GM12878 (cell line): ENCODE data around the gene MCRIP2. TPM values are rescaled to one million over a fixed set of nuclear protein-coding genes. Genes with fewer than 3 reads are reported as not detected.

Experiments
- ASH2L ChIP-seq: fragments of 300-600, 200-600 bp; sonication (generic); IDR thresholded peaks from 2 replicates; pipeline ENCODE4 v1.6.1; 2017; ENCODE audit warnings: low read depth, mild to moderate bottlenecking, borderline replicate concordance
- BACH1 ChIP-seq: fragments of 450-650 bp; IDR thresholded peaks from 2 replicates; pipeline ENCODE4 v1.6.1; 2017; ENCODE audit warnings: mild to moderate bottlenecking, borderline replicate concordance
- MTA3 ChIP-seq: IDR thresholded peaks from 2 replicates; pipeline ENCODE4 v1.6.1; 2012; ENCODE audit warnings: low read length, inconsistent platforms, borderline replicate concordance
- NFXL1 ChIP-seq: fragments of 450-650 bp; IDR thresholded peaks from 2 replicates; pipeline ENCODE4 v1.6.1; 2017; ENCODE audit warnings: antibody characterized with exemption, mild to moderate bottlenecking, borderline replicate concordance
- NRF1 ChIP-seq: conservative IDR thresholded peaks from 2 replicates; pipeline ENCODE4 v1.6.1; 2011; ENCODE audit warnings: mild to moderate bottlenecking, low read depth, low read length, improper control_type of control experiment
- PAX8 ChIP-seq: fragments of 450-650 bp; IDR thresholded peaks from 2 replicates; pipeline ENCODE4 v1.6.1; 2017; ENCODE audit warnings: mild to moderate bottlenecking, moderate library complexity
- SRF ChIP-seq, 2 experiments: IDR thresholded peaks; 2 replicates each; pipeline ENCODE4 v1.6.1; 2011; ENCODE audit warnings: low read depth in 2 of 2, low read length in 2 of 2, mild to moderate bottlenecking in 1 of 2, moderate library complexity in 1 of 2
- TAF1 ChIP-seq: IDR thresholded peaks from 2 replicates; pipeline ENCODE4 v1.6.1; 2011; ENCODE audit warnings: mild to moderate bottlenecking, low read depth, low read length, borderline replicate concordance
- TCF7 ChIP-seq: IDR thresholded peaks from 2 replicates; pipeline ENCODE4 v1.6.1; 2014; ENCODE audit warnings: antibody characterized with exemption, borderline replicate concordance
- ZNF207 ChIP-seq: fragments of 450-650 bp; IDR thresholded peaks from 2 replicates; pipeline ENCODE4 v1.6.1; 2014; ENCODE audit warnings: antibody characterized with exemption, mild to moderate bottlenecking, borderline replicate concordance
- polyA plus RNA-seq, 11 experiments: library from polyadenylated mRNA; depleted of rRNA in 4 of 11; unstranded in 6 of 11; stranded (reverse) in 5 of 11; fragments of >200 nt; fragmentation: Nextera tagmentation in 4 of 11; fragmentation: Illumina TruSeq in 1 of 11; extraction: Ambion mirVana in 4 of 11; extraction: Trizol in 1 of 11; gene quantifications; 1 replicate in 1 of 11; 2 replicates in 10 of 11; pipeline versions ENCODE4 v1.2.1 to v1.2.3, GENCODE V29; 2011 to 2016; ENCODE audit warnings: inconsistent platforms in 2 of 11, missing spikeins in 2 of 11, low read depth in 1 of 11
- total RNA-seq, 4 experiments: library from RNA; depleted of rRNA in 3 of 4; stranded (reverse); fragments of >200 nt in 3 of 4; fragmentation: Illumina TruSeq in 1 of 4; extraction: Trizol in 1 of 4; gene quantifications; 2 replicates each; pipeline versions ENCODE4 v1.2.1 to v1.2.3, GENCODE V29; 2013 to 2021

The MCRIP2 gene
- total and polyA plus RNA-seq, 10 of the 15 experiments (the other 5 are each of a cell fraction or from before 2014, with no cell fraction given): 0.19 to 93.1 (median 57.9) TPM

- TF ChIP-seq ZNF207: peak; percentile 94; the same call in 1 of the 2 replicates
- TF ChIP-seq PAX8: no peak
- TF ChIP-seq SRF (IDR thresholded peaks at IDR 0.05; ENCODE audit: low read depth in 2 of 2, low read length in 2 of 2): no peak
- TF ChIP-seq TCF7: no peak; the same call in 1 of the 2 replicates
- TF ChIP-seq NFXL1: no peak
- TF ChIP-seq TAF1: 0 out of 2 replicates have a peak, but pooled peaks have one; percentile 30
- no peak for TF ChIP-seq MTA3
- no peak for TF ChIP-seq NRF1
- peak; percentile 84 for TF ChIP-seq BACH1
- peak; percentile 81; the same call in 1 of the 2 replicates for TF ChIP-seq ASH2L
Measured at GRCh38 chr16:636206-637080, 5.2 kb upstream of the MCRIP2 start, which contains the start of gene METTL26 (continued).
